ENCODE data around the gene HPSE2.

Gene HPSE2

DNA sequence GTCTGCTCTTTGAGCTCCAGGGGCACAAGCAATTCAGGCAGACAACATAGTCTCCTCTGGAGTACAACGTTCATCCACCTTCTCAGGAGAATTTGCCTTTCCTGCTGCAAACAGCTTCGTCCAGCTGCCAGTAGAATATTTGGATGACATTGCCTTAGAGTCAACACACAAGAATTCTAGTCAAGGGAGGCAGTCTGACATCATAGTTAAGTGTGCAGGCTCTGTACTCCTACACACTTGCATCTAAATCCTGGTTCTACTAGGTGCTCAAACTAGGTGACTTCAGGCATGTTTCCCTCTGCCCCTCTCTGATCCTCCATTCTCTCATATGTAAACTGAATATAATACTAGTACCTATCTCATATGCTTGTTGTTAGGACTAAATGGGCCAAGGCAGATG is 314.8 kb downstream of the HPSE2 start:
- no peak for TF ChIP-seq CTCF (IDR thresholded peaks at IDR 0.05; ENCODE audit: low read depth, low read length)
- DNase-seq (ENCODE audit: extremely low read depth, low read depth): no peak

GRCh38 chr10:98920360-98920759 is 315.3 kb downstream of the HPSE2 start:
- no peak for TF ChIP-seq CTCF (IDR thresholded peaks at IDR 0.05; ENCODE audit: low read depth, low read length)
- DNase-seq (ENCODE audit: extremely low read depth, low read depth): no peak

GRCh38 chr10:98919899-98920298 is 315.8 kb downstream of the HPSE2 start:
- no peak for DNase-seq (ENCODE audit: extremely low read depth, low read depth)
- TF ChIP-seq CTCF (IDR thresholded peaks at IDR 0.05; ENCODE audit: low read depth, low read length): no peak

- DNase-seq (ENCODE audit: extremely low read depth, low read depth): no peak
- no peak for TF ChIP-seq CTCF (IDR thresholded peaks at IDR 0.05; ENCODE audit: low read depth, low read length)
Observed at GRCh38 chr10:98917828-98918227, 317.8 kb downstream of the HPSE2 start.

DNA sequence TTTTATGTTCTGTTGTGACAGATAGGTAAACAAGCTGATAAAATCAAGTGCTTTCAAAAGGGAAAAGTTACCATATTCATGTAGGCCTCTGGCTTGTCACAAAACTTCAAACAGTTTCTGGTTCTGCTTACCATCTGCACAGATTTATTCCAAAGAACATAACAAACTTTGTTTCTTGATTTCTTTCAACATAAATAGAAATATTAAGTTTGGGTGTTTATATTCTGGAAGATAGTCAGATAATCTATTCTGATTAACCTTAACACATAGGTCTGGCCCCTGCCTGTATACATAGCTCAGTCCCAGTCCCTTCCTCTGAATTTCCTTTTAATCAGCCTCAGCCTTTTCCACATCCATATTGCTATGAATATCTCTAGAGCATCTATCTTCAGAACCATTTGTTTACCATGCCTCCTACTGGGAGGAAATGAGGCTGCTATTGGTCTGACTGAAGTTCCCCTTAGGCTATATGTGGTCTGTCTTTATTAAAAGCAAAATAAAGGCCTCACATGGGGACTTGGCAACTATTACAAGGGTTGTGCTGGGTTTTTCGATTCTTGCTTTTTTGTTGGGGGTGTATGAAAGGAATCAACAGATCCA is 319.0 kb downstream of the HPSE2 start:
- TF ChIP-seq CTCF (IDR thresholded peaks at IDR 0.05; ENCODE audit: low read depth, low read length): no peak
- DNase-seq (ENCODE audit: extremely low read depth, low read depth): no peak

- DNase-seq (ENCODE audit: extremely low read depth, low read depth): no peak
- TF ChIP-seq CTCF (IDR thresholded peaks at IDR 0.05; ENCODE audit: low read depth, low read length): no peak
Observed at GRCh38 chr10:98915911-98916310, 319.7 kb downstream of the HPSE2 start.

- no peak for DNase-seq (ENCODE audit: extremely low read depth, low read depth)
- TF ChIP-seq CTCF (IDR thresholded peaks at IDR 0.05; ENCODE audit: low read depth, low read length): no peak
Observed at GRCh38 chr10:98910546-98910945, 325.1 kb downstream of the HPSE2 start.
